ENCODE data around the gene FAM219B. TPM values are rescaled to one million over a fixed set of nuclear protein-coding genes. Genes with fewer than 3 reads are reported as not detected.
"Not testable (repeated sequence)": the region's sequence is repeated elsewhere in the genome, so short reads cannot be mapped to it uniquely, and the experiment has no call there.

FAM219B gene
- total and polyA plus RNA-seq, 3 experiments from 2014 or later, result 32.3 to 47.7 (median 45.0) TPM

GRCh38 chr15:74917676-74918075 is 11.0 kb upstream of the FAM219B start:
- H3K36me3 Mint-ChIP-seq, result peaks cover 5 to 69% (median 21%) of the 10 kb centered on the region in 3 donors
- no peak overlapping the region for H3K27ac Mint-ChIP-seq

GRCh38 chr15:74913799-74914198 is 7.1 kb upstream of the FAM219B start:
- CTCF ChIA-PET, result interaction anchor here (1.3 kb wide), 1 partner anchor 12 kb away, joined by 4 read pairs; no protein-coding TSS in a partner anchor
- H3K27ac Mint-ChIP-seq, result peak overlapping the region in 2 of 8 donors; percentile 76 to 77
- POLR2A ChIA-PET, result not testable (repeated sequence)

More at GRCh38 chr15:74917676-74918075, 11.0 kb upstream of the FAM219B start:
- no peak overlapping the region for H3K27ac ChIP-seq (ENCODE audit: low read depth, low read length)
- CTCF ChIA-PET, result interaction anchor here (1.1 kb wide), 1 partner anchor 16 kb away, joined by 4 read pairs; no protein-coding TSS in a partner anchor
- H3K4me1 ChIP-seq (ENCODE audit: insufficient read depth, low read length), result no peaks in the 10 kb centered on the region
- Mint-ChIP-seq H3K9me3 (no peaks in the 10 kb centered on the region), H3K4me3 (no peak overlapping the region), H3K27me3 (no peaks in the 10 kb centered on the region), H3K4me1 (no peaks in the 10 kb centered on the region)
- POLR2A ChIA-PET, result no interaction called here
- H3K27me3 ChIP-seq (ENCODE audit: insufficient read depth, low read length, poor library complexity, severe bottlenecking), result no peaks in the 10 kb centered on the region
- peaks cover 25% of the 10 kb centered on the region for H3K36me3 ChIP-seq (ENCODE audit: insufficient read depth, low read length)
- H3K4me3 ChIP-seq (ENCODE audit: low read length), result no peak overlapping the region
- DNase-seq, result no peak
- no peaks in the 10 kb centered on the region for H3K9me3 ChIP-seq (ENCODE audit: low read length)

GRCh38 chr15:74913041-74913440 is 6.4 kb upstream of the FAM219B start:
- Mint-ChIP-seq H3K27ac (peak overlapping the region in 2 of 8 donors; percentile 23 to 46), H3K9me3 (no peaks in the 10 kb centered on the region), H3K27me3 (no peaks in the 10 kb centered on the region), H3K4me1 (no peaks in the 10 kb centered on the region), H3K36me3 (peaks cover 0 to 40% (median 5%) of the 10 kb centered on the region in 3 donors), H3K4me3 (no peak overlapping the region)
- Histone ChIP-seq H3K9me3 (ENCODE audit: low read length) (no peaks in the 10 kb centered on the region), H3K4me1 (ENCODE audit: insufficient read depth, low read length) (no peaks in the 10 kb centered on the region), H3K36me3 (ENCODE audit: insufficient read depth, low read length) (peaks cover 5% of the 10 kb centered on the region), H3K4me3 (ENCODE audit: low read length) (no peak overlapping the region), H3K27me3 (ENCODE audit: insufficient read depth, low read length, poor library complexity, severe bottlenecking) (no peaks in the 10 kb centered on the region), H3K27ac (ENCODE audit: low read depth, low read length) (no peak overlapping the region)
- CTCF ChIA-PET, result no interaction called here
- POLR2A ChIA-PET, result no interaction called here
- DNase-seq, result no peak

More at GRCh38 chr15:74913799-74914198, 7.1 kb upstream of the FAM219B start:
- not testable (repeated sequence) for H3K4me1 Mint-ChIP-seq; H3K27me3 Mint-ChIP-seq; DNase-seq; H3K9me3 Mint-ChIP-seq; H3K4me3 ChIP-seq (ENCODE audit: low read length); H3K27me3 ChIP-seq (ENCODE audit: insufficient read depth, low read length, poor library complexity, severe bottlenecking); H3K4me3 Mint-ChIP-seq; H3K4me1 ChIP-seq (ENCODE audit: insufficient read depth, low read length); H3K27ac ChIP-seq (ENCODE audit: low read depth, low read length); H3K9me3 ChIP-seq (ENCODE audit: low read length); H3K36me3 ChIP-seq (ENCODE audit: insufficient read depth, low read length)
- H3K36me3 Mint-ChIP-seq, result peaks cover 0 to 46% (median 8%) of the 10 kb centered on the region in 3 donors

GRCh38 chr15:74908635-74909034 is 2.0 kb upstream of the FAM219B start:
- peaks cover 23% of the 10 kb centered on the region for H3K4me1 ChIP-seq (ENCODE audit: insufficient read depth, low read length)
- no peak for DNase-seq
- H3K4me3 Mint-ChIP-seq, result peak overlapping the region in 3 of 7 donors; percentile 3 to 81 (median 33)

GRCh38 chr15:74907163-74907870 is 666 bp upstream of the FAM219B start:
- Mint-ChIP-seq H3K36me3 (peaks cover 0 to 42% (median 5%) of the 10 kb centered on the region in 3 donors), H3K4me3 (peak overlapping the region; percentile 92 to 99 (median 99)), H3K4me1 (peaks cover 32 to 35% (median 33%) of the 10 kb centered on the region in 3 donors), H3K9me3 (no peaks in the 10 kb centered on the region), H3K27me3 (no peaks in the 10 kb centered on the region), H3K27ac (peak overlapping the region; percentile 94 to 99 (median 98))
- no peak for DNase-seq
- H3K27me3 ChIP-seq (ENCODE audit: insufficient read depth, low read length, poor library complexity, severe bottlenecking), result no peaks in the 10 kb centered on the region
- H3K4me3 ChIP-seq (ENCODE audit: low read length), result peak overlapping the region; percentile 93
- peaks cover 25% of the 10 kb centered on the region for H3K4me1 ChIP-seq (ENCODE audit: insufficient read depth, low read length)
- POLR2A ChIA-PET, result interaction anchor here (0.5 to 1.7 kb wide), 7 partner anchors 12 to 130 kb away, joined by 3 to 12 read pairs (median 6); partner anchors contain the start of genes COX5A and MPI
- CTCF ChIA-PET, result interaction anchor here (0.6 to 2.5 kb wide), 16 partner anchors 11 to 275 kb away, joined by 3 to 15 read pairs (median 5); partner anchors contain the start of gene MPI
- peak overlapping the region; percentile 80 for H3K27ac ChIP-seq (ENCODE audit: low read depth, low read length)
- no peaks in the 10 kb centered on the region for H3K9me3 ChIP-seq (ENCODE audit: low read length)
- H3K36me3 ChIP-seq (ENCODE audit: insufficient read depth, low read length), result peaks cover 7% of the 10 kb centered on the region

More at GRCh38 chr15:74908635-74909034, 2.0 kb upstream of the FAM219B start:
- H3K27me3 Mint-ChIP-seq, result no peaks in the 10 kb centered on the region
- peak overlapping the region in 3 of 8 donors; percentile 6 to 25 (median 8) for H3K27ac Mint-ChIP-seq
- H3K4me1 Mint-ChIP-seq, result peaks cover 29 to 32% (median 31%) of the 10 kb centered on the region in 3 donors
- no peaks in the 10 kb centered on the region for H3K36me3 ChIP-seq (ENCODE audit: insufficient read depth, low read length)
- H3K27me3 ChIP-seq (ENCODE audit: insufficient read depth, low read length, poor library complexity, severe bottlenecking), result no peaks in the 10 kb centered on the region
- peaks cover 0 to 39% (median 5%) of the 10 kb centered on the region in 3 donors for H3K36me3 Mint-ChIP-seq
- ChIA-PET POLR2A (no interaction called here), CTCF (interaction anchor here (1.9 to 2.3 kb wide), 2 partner anchors 15 to 41 kb away, joined by 7 read pairs; no protein-coding TSS in a partner anchor)
- no peaks in the 10 kb centered on the region for H3K9me3 Mint-ChIP-seq
- no peaks in the 10 kb centered on the region for H3K9me3 ChIP-seq (ENCODE audit: low read length)
- H3K4me3 ChIP-seq (ENCODE audit: low read length), result no peak overlapping the region
- no peak overlapping the region for H3K27ac ChIP-seq (ENCODE audit: low read depth, low read length)

GRCh38 chr15:74906067-74906449 is 593 bp downstream of the FAM219B start:
- Mint-ChIP-seq H3K4me1 (peaks cover 43 to 46% (median 45%) of the 10 kb centered on the region in 3 donors), H3K27ac (peak overlapping the region; percentile 79 to 98 (median 86)), H3K36me3 (peaks cover 0 to 45% (median 2%) of the 10 kb centered on the region in 3 donors), H3K27me3 (no peaks in the 10 kb centered on the region), H3K9me3 (no peaks in the 10 kb centered on the region), H3K4me3 (peak overlapping the region; percentile 92 to 99 (median 99))
- Histone ChIP-seq H3K36me3 (ENCODE audit: insufficient read depth, low read length) (peaks cover 12% of the 10 kb centered on the region), H3K27ac (ENCODE audit: low read depth, low read length) (peak overlapping the region; percentile 80), H3K9me3 (ENCODE audit: low read length) (no peaks in the 10 kb centered on the region), H3K4me1 (ENCODE audit: insufficient read depth, low read length) (peaks cover 37% of the 10 kb centered on the region), H3K27me3 (ENCODE audit: insufficient read depth, low read length, poor library complexity, severe bottlenecking) (no peaks in the 10 kb centered on the region), H3K4me3 (ENCODE audit: low read length) (peak overlapping the region; percentile 93)
- no peak for DNase-seq
- CTCF ChIA-PET, result interaction anchor here (0.6 to 2.5 kb wide), 13 partner anchors 9 to 274 kb away, joined by 3 to 15 read pairs (median 4); partner anchors contain the start of genes MPI and SCAMP2
- POLR2A ChIA-PET, result interaction anchor here (0.8 to 1.7 kb wide), 7 partner anchors 9 to 129 kb away, joined by 3 to 12 read pairs (median 6); partner anchors contain the start of genes COX5A, MPI and ULK3

GRCh38 chr15:74904190-74904805 is 2.4 kb downstream of the FAM219B start:
- Mint-ChIP-seq H3K36me3 (peaks cover 0 to 61% (median 8%) of the 10 kb centered on the region in 3 donors), H3K9me3 (no peaks in the 10 kb centered on the region), H3K27me3 (no peaks in the 10 kb centered on the region), H3K27ac (peak overlapping the region in 7 of 8 donors; percentile 45 to 98 (median 80)), H3K4me1 (peaks cover 45 to 55% (median 51%) of the 10 kb centered on the region in 3 donors), H3K4me3 (peak overlapping the region in 6 of 7 donors; percentile 57 to 99 (median 92))
- Histone ChIP-seq H3K36me3 (ENCODE audit: insufficient read depth, low read length) (peaks cover 25% of the 10 kb centered on the region), H3K27ac (ENCODE audit: low read depth, low read length) (no peak overlapping the region), H3K9me3 (ENCODE audit: low read length) (no peaks in the 10 kb centered on the region), H3K4me3 (ENCODE audit: low read length) (no peak overlapping the region), H3K4me1 (ENCODE audit: insufficient read depth, low read length) (peaks cover 42% of the 10 kb centered on the region), H3K27me3 (ENCODE audit: insufficient read depth, low read length, poor library complexity, severe bottlenecking) (no peaks in the 10 kb centered on the region)
- ChIA-PET CTCF (interaction anchor here (2.5 to 4.9 kb wide), 2 partner anchors 61 to 134 kb away, joined by 15 to 44 read pairs; partner anchors contain the start of gene ULK3), POLR2A (interaction anchor here (0.6 to 0.7 kb wide), 2 partner anchors 11 to 255 kb away, joined by 3 to 4 read pairs; no protein-coding TSS in a partner anchor)
- no peak for DNase-seq
